NCI-H2196 (cell line): ENCODE results near the gene SMAD6.

ENCODE experiments used
- DNase-seq: peaks from one replicate; lab custom pipeline; 2025; ENCODE audit not compliant: unreplicated experiment; lab: John Stamatoyannopoulos, UW

SMAD6 gene

DNA sequence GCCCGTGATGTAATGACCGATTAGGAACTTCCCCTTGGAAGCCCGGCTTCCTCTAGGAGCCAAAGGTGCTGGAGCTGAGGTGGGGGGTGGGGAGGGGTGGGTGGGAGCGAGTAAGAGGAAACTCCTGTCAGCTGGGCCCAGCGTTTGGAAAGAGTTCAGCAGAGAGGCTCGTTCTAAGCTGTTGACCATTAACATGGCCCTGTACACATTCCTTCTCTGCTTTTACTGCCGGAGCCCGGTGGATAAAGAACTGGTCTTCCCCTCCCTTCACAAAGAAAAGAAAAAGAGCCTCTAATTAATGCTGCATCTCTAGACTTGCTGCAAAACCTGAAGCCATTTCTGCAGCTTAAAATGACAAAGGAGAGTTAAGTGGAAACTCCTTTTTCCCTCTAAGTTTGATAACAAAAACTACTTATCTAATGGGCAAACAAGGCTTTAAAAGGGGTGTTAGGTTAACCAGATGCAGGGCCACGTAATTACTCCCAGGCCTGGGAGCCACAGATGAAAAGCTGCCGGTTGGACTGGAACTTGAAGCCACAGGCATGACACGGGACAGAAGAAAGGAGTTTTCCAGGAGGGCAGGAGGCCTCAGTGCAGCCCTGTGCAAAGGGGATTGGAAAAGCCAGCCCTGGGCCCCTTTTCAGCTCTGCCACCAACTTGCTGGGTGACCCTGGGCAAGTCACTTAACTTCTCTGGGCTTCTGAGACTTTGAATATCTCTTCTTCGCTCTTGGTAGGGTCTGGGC lies 71.3 kb downstream of the SMAD6 start:
- DNase-seq, result no peak

DNA sequence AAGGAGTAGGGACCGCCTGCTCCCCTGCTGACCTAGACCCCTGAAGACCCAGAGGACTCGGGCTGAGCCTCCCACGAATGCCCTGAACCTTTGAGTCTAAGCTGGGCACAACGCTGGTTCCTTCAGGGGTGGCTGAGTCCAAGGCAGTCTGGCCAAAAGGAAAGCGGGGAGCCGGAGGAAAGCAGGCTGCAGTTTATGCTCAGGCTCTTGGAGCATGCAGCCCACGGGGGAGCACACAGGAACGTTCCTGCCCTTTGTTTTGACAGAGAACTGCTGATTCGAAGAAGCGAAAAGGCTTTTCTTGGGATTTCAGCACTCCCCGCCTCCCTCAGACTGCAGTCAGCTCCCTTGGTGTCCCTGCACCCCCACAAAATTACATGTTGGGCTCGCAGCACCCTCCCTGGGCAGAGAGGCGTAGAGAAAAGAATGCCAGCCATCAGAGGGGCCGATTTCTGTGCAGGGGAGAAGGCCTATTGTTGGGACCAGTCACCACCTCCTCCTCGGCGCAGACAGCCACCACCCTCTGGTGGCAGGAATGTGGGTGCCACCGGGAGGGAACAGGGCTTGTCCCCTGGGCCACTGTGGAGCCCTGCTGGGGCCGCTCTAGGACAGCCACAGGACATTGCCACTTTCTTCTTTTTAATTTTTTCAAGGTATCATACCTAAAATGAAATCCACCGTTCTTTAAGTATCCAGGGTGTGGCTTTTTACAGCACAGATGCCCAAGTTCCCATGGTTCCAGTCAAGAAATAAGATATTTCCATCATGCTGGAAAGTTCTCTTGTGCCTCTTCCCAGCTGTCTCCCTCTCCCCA lies 72.2 kb downstream of the SMAD6 start:
- peak; percentile 57 for DNase-seq

DNA sequence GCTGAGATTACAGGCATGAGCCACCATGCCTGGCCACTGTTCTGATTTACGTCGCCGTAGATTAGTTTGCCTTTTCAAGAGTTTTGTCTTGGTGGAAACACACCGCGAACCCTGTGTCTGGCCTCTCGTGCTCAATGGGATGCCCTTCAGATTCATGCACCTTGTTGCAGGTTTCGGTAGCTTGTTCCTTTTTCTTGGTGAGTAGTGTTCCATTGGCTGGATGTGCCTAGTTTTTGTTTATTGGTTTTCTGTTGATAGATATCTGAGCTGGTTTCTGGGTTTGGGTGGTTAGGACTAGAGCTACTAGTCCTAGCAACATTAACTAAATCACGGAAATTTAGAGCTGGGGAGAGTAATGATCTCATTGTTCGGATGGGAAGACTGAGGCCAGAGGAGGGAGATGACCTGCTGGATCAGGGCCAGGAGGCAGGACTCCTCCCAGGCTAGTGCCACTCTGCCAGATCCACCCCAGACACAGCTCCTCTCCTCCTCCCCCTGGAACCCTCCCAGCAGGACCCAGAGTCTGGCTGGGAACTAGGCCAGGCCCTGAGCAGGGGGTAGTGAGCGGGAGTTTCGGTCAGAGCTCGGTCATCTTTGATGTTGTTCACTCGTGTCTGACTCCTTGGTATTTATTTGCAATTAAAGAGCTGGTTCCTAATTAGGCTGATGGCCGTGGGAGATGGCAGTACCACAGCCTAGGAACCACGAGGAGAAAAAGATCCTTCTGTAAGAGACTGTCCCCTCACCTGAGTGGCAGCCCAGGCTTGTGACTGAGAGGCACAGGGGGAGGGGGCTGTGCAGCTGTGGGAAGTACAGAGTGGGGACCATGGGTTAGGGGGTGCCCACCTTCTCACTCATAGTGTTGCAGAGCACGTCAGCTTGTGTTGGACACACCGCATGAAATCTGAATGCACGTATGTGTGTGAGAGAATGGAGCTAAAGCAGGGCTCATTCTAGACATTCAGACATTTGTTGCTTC lies 73.4 kb downstream of the SMAD6 start:
- DNase-seq, result no peak

DNA sequence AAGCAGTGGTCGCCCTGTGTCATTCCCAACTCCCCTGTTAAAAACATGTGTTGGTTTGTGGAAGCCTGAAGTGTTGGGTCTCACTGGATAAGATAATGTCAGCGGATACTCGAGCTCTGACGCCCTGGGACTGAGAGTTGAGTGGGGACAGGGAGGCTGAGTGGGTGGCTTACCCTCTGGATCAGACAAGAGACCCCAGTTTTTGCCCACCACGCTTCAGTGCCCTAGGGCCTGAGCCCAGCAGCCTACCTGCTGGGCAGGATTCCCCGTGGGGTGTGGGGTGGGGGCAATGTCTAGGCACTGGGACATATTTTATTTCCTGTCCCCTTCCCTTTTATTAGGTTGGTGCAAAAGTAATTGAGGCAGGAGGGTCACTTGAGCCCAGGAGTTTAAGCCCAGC lies 75.0 kb downstream of the SMAD6 start:
- no peak for DNase-seq

DNA sequence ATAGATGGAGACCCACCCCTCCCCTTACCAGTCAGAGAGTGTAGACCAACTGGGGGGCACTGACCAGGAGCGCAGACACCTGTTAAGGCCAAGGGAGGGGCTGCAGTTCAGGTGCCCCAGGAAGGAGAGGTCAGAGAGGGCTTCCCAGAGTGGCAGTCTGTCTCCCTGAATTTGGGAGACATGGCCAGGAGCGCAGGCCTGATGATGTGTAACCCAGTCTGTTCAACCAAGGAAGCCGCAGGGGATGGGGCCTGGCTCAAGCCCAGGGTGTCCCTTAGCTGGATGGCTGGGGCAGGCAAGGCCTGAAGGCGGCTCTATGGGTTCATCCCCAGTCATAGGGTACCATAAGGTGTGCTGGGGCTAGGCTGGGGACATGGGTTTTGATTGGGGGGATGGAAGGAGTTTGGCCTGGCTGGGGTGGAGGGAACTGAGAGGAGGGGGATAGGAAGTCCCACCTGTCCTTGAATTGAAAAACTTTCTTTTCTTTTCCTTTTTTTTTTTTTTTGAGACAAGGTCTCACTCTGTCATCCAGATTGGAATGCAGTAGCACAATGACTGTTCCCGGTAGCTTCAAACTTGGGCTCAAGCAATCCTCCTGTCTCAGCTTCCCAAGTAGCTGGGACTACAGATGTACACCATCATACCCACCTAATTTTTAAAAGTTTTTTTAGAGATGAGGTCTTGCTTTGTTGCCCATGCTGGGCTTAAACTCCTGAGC lies 75.7 kb downstream of the SMAD6 start:
- DNase-seq, result no peak

GRCh38 chr15:66778314-66778665 lies 76.3 kb downstream of the SMAD6 start:
- DNase-seq, result no peak

DNA sequence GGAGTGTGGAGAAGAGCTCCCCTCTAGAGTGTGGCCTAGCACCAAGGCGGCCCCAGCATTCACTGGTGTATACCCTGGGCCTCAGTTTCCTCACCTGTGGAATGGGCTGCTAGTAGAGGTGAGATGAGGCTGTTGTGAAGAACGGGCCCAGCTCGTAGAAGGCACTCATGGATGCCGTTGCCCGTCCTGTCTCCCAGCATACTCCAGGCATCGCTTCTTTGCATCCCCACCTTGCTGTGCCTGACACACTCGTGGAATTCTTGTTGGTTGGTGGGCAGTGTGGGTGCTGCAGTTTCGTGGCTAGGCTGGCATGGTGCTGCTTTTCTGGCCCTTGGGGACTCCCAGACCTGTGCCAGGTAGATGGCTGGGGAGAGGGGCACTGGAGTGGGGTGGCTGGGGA lies 76.7 kb downstream of the SMAD6 start:
- DNase-seq, result no peak

DNA sequence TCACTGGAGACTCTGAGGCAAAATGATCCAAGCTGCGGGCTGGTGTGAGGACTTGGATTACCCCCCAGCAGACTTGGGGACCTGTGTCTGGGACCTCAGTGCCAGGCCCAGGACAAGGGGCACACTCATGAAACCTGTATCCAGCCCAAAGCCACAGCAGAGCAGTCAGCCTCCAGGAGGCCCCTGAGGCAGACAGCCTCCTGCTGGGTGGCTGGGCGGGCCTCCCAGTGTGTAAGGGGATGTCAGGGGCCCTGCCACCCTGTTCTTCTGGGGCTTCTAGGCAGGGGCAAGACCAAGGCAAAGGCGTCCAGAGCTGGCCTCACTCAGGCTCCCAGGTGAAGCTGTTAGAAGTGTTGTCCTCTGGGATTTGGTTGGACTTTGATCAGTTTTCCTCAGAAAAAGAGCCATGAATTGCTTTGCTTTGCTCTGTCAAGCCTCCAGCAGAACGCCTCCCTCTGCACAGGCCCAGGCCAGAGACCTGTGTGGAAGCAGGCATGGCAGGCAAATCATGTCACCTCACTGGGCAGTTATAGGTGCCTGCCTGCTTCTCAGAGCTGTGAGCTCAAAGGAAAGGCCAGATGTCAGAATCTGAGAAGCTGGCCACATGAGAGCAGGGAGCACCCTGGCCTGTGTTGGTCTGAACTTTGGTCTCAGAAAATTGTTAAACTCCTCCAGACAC lies 77.4 kb downstream of the SMAD6 start:
- no peak for DNase-seq

GRCh38 chr15:66780172-66780972 lies 78.3 kb downstream of the SMAD6 start:
- DNase-seq, result no peak

DNA sequence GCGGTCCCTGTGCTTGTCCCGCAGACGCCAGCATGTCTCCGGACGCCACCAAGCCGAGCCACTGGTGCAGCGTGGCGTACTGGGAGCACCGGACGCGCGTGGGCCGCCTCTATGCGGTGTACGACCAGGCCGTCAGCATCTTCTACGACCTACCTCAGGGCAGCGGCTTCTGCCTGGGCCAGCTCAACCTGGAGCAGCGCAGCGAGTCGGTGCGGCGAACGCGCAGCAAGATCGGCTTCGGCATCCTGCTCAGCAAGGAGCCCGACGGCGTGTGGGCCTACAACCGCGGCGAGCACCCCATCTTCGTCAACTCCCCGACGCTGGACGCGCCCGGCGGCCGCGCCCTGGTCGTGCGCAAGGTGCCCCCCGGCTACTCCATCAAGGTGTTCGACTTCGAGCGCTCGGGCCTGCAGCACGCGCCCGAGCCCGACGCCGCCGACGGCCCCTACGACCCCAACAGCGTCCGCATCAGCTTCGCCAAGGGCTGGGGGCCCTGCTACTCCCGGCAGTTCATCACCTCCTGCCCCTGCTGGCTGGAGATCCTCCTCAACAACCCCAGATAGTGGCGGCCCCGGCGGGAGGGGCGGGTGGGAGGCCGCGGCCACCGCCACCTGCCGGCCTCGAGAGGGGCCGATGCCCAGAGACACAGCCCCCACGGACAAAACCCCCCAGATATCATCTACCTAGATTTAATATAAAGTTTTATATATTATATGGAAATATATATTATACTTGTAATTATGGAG lies 79.1 kb downstream of the SMAD6 start:
- DNase-seq, result no peak

DNA sequence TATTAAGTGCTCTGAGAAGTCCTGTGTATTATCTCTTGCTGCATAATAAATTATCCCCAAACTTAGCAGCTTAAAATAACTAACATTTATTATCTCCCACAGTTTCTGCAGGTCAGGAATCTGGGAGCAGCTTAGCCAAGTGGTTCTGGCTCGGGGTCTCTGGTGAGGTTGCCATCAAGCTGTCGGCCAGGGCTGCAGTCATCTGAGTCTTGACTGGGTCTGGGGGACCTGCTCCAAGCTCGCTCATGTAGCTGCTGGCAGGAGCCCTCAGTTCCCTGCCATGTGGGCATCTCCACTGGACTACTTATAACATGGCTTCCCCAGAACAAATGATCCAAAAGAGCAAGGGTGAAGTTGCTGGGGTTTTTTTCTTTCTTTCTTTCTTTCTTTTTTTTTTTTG lies 80.7 kb downstream of the SMAD6 start:
- DNase-seq, result no peak

- DNase-seq, result no peak
Observed at GRCh38 chr15:66783314-66783713, 81.3 kb downstream of the SMAD6 start.

DNA sequence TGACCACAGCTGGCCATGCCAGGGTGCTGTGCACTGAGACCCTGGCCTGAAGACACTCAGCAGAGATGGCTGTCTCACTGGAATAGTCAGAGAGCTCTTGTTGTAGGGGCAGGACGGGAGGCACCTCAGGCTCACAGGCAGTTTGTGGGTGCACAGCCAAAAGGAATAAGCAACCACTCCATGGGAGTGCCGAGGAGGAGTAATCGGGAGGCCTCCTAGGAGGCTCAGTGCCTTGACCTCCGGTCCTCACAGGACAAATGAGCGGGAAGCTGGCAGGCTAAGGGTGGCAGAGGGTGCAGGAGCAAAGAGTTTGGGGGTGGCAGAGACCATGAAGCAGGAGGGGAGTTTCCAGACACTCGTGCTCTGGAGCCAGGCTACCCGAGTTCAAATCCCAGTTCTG lies 81.7 kb downstream of the SMAD6 start:
- no peak for DNase-seq

GRCh38 chr15:66784174-66784573 lies 82.1 kb downstream of the SMAD6 start:
- no peak for DNase-seq

DNA sequence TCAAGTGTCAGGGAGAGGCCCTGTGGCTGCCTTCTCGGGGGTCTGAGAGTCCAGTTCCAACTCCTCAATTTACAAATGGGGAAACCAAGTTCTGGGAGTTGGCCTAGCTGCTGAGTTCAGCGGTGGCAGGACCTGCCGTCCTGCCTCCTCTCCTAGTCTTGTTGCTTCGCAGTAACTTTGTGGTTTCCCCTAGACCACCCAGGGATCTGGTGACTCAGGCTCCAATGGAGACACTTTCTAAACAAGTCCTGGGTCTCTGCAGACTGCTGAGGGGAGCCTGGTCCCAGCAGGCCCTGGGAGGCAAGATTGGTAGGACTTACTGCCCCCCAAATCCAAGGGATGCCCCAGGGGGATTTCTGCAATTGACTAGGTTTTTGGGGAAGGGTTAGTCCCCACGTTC lies 83.6 kb downstream of the SMAD6 start:
- DNase-seq, result no peak

DNA sequence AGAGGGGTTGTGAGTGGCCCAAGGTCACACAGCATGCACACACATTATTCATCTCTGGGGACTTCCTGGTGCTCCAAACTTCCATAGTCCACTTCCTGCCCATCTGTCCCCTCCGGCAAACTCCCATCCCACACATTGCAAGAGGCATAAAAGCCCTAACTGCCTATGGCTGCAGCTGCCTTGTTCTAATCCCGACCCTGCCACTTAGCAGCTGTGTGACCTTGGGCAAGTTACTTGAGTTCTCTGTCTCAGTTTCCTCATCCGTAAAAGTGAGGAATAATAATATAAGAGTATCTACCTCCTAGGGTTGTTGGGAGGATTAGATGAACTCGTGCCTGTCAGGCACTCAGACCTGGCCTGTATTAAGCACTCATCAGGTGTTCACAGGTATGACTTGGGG lies 84.2 kb downstream of the SMAD6 start:
- no peak for DNase-seq

- DNase-seq, result no peak
Observed at GRCh38 chr15:66786708-66787488, 84.9 kb downstream of the SMAD6 start.

DNA sequence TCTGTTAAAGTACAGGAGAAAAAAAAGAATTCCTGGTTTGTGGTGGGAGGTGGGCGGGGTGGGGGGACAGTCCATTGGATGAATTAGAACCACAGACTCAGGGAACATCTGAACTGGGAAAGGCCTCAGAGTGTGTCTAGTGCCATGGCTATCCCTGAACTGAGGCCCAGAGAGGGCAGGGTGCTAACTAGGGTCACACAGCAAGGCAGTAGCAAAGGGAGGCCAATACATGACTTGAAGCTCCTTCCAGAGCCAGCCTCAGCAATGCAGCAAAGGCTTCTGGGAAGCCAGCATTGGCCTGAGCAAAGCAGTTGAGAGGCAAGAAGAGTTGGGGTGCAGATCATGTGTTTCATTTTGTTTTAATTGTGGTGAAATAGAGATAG lies 85.4 kb downstream of the SMAD6 start:
- DNase-seq, result no peak
